Measurements from ENCODE around the gene OVCH2.
"Not testable (repeated sequence)": the region's sequence is repeated elsewhere in the genome, so short reads cannot be mapped to it uniquely, and the experiment has no call there.

OVCH2 gene

GRCh38 chr11:7670641-7671040 lies 35.6 kb downstream of the OVCH2 start:
- peak; percentile 20 for DNase-seq

DNA sequence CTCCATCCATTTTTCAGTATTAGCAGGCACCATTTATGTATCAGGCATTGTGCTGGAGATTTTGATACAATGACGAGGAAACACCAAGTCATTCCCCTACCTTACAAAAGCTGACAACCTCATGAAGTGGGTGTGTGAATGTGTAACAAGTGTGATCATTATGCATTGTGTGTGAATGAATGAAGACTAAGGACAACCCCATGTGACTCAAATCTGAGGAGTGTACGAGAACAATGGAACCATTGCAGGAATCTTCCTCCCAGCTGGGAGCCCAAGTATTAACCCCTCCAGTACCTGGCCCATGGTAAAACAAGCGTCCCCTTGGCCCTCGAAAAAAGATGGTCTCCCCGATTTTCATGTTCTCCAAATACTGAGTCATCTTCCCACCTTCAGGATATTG lies 37.4 kb downstream of the OVCH2 start:
- DNase-seq = no peak

GRCh38 chr11:7668464-7668863 lies 37.8 kb downstream of the OVCH2 start:
- no peak for DNase-seq

DNA sequence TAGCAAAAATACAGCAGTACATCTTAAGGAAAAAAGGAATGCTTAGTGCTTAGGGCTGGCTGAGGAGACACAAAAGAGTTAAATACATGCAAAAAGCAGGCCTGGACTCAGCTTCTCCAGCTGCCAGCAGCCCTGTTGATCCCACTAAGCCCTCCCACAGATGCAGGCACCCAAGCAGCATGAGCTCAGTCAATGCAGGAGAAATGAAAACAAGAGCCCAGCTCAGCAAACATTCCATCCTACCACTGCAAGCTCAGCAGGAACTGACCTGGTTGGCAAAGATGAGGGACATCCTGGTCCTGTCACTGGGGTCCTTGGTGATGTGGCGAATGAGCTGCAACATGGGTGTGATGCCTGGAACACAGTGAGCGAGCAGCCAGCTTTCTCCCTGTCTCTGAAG lies 38.8 kb downstream of the OVCH2 start:
- no peak for DNase-seq

GRCh38 chr11:7666292-7666866 lies 39.9 kb downstream of the OVCH2 start:
- DNase-seq = no peak

- DNase-seq = peak; percentile 40
These were observed 40.6 kb downstream of the OVCH2 start for GRCh38 chr11:7665473-7666291.

DNA sequence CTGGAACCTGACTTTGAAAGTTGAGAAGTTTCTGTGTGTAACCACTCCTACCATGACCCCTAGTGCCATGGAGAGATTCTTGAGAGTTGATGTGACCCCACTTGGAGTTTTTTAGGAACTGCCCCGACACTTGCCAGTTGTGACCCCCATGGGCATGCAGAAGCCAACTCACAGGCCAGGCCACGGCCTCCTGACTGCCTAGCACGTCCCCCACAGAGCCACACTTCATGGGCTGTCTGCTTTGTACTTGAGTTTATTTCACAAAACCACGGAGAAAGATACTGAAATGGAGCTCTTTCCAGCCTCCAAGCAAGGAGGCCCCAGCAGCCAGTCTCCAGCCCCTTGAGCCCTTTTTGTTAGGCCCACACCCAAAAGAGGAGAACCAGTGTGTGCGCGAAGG lies 41.4 kb downstream of the OVCH2 start:
- no peak for DNase-seq

- not testable (repeated sequence) for DNase-seq
These were observed 42.7 kb downstream of the OVCH2 start for GRCh38 chr11:7663531-7663930.

DNA sequence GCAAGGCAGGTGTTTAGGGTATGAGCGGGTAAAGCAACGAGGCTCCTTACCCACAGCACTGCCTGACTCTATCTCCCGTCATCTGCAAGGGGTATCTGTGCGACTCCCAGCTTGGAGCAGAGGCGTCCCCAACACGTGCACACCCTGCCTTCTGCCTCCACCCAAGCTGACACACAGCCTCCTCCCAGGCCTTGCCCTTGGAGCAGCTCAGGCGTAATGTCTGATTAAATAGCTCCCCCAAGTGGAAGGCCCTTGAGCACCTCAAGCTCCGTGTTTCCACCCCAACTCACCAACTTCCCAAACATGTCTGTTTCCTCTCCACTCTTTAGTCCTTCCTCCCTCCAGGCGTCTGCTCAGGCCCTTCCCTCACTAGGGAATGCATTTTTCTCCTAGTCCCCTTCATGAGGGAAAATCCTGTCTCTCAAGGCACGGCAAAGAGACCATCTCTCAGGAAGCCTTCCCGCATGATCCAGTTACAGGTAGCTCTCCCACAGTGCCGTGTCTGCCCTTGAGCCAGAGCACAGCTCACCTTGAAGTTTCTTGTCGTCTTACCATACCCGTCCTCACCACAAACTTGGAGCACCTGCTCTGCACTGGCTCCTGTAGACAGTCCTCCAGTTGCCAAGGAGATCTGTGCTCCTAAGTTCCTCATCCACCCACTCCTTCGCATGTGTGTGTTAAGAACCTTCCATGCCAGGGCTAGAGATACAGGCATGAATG lies 48.8 kb downstream of the OVCH2 start:
- DNase-seq = peak; percentile 34

GRCh38 chr11:7656704-7657103 lies 49.6 kb downstream of the OVCH2 start:
- DNase-seq = no peak

GRCh38 chr11:7655253-7656217 lies 50.7 kb downstream of the OVCH2 start:
- DNase-seq = no peak

GRCh38 chr11:7654195-7654705 lies 52.0 kb downstream of the OVCH2 start:
- no peak for DNase-seq

GRCh38 chr11:7651700-7652099 lies 54.6 kb downstream of the OVCH2 start:
- DNase-seq = no peak

- DNase-seq = peak; percentile 79
These were observed 55.1 kb downstream of the OVCH2 start for GRCh38 chr11:7651140-7651551.

DNA sequence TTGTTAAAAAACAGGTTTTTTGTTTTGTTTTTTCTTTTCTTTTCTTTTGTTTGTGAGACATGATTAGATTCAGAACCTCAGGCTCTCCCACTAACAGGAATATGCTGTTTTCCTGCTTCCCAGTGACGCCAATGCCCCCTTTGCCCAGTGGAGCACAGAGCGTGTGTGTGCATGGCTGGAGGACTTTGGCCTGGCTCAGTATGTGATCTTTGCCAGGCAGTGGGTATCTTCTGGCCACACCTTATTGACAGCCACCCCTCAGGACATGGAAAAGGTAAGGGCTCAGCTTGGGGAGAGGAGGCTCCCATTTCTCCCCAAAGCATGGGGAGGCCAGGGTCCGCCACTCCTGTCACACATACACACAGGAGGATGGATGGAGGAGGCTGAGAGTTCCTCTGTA lies 58.0 kb downstream of the OVCH2 start:
- no peak for DNase-seq

GRCh38 chr11:7646866-7647265 lies 59.4 kb downstream of the OVCH2 start:
- no peak for DNase-seq

- no peak for DNase-seq
These were observed 61.1 kb downstream of the OVCH2 start for GRCh38 chr11:7645206-7645605.

DNA sequence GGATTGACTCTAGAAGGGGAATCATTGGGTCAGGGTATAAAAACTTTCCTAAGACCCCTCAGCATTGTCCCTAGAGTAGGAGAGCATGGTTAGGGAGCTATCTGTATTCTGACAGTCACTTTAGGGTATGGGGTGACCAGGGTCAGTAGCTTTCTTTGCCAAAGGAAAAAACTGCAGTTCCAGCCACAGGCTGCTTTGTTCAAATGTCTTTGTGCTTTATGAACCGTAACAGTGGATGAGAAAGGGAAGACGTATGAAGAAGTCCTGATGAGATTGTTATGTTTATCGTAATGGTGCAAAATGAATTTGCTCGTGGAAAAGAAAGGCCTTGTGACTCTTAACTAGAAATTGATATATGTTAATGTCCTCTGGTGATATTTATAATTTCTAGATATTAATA lies 63.0 kb downstream of the OVCH2 start:
- DNase-seq = no peak

DNA sequence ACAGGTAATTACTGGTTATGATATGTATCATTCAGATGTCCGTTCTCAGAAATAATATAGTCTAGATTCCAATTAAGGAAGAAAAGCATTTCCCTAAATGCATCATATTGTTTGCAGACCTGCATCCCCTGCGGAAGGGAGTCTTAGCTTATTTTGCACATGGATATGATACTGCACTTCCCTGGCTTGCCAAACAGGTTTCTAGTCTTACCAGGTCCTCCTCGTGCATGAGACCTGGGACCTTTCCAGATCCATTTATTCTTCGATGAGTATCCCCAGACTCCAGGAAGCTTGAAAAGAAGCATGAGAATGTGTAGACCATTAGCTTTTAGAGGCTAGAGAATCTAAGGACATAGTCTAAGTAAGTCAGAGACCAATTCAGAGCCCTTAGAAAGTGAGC lies 63.5 kb downstream of the OVCH2 start:
- no peak for DNase-seq

DNA sequence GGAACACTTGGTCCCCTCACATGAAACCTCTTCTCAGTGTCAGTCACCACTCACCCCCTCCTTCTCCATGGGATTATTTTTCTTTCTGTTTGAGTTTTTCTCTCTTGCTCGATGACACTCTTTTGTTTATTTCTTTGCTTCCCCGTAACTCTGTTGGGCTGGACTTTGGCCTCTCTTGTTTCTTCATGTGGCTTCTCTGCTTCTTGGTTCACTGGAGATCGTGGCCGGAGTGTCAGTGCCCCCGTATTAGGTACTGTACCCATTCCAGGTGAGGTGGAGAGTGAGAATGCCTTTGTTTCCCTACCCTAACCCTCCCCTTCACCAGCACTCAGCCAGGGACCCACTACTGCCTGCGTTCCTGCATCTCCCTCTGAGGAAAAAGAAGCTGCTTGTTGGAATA lies 65.5 kb downstream of the OVCH2 start:
- no peak for DNase-seq

DNA sequence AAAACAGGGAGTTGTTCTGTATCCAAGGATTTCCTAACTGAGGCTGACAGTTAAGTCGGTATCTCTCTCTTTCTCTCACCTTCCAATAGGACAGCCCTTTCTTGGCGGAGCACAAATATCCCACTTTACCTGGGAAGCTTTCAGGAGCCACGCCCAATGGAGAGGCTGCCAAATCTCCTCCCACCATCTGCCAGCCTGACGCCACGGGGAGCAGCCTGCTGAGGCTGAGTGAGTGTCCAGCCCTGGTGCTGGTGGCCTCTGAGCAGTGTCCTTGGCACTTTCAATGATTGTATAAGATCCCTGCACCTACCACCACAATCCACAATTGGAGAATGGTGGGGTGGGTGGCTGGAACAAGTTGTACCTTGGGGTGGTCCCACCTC lies 66.6 kb downstream of the OVCH2 start:
- DNase-seq = no peak
